Measurements from ENCODE around the gene UAP1L1.
"Not testable (repeated sequence)": the region's sequence is repeated elsewhere in the genome, so short reads cannot be mapped to it uniquely, and the experiment has no call there.

Gene UAP1L1

GRCh38 chr9:137114613-137115393 lies 37.5 kb downstream of the UAP1L1 start, which contains the start of gene DPP7:
TSS of gene DPP7 (minus strand) at chr9:137114733. CDS start at chr9:137114713, 20 bp downstream.
- Histone ChIP-seq H3K4me3 (ENCODE audit: low read depth in 1 of 2, low read length in 1 of 2) (peak within 1 kb of the TSS; percentile 54 to 78), H3K27ac (no peak within 1 kb of the TSS), H3K9me3 (no peaks in the 10 kb centered on the region), H3K4me1 (ENCODE audit: control insufficient read depth in 1 of 2, insufficient read depth in 1 of 2, low read depth in 1 of 2, low read length in 1 of 2) (peaks cover 7 to 14% of the 10 kb centered on the region in 2 experiments), H3K27me3 (peaks cover 42% of the 10 kb centered on the region), H3K36me3 (peaks cover 11% of the 10 kb centered on the region)
- TF ChIP-seq CTCF (IDR thresholded peaks at IDR 0.05), result peak; percentile 28

- Histone ChIP-seq H3K4me1 (ENCODE audit: control insufficient read depth in 1 of 2, insufficient read depth in 1 of 2, low read depth in 1 of 2, low read length in 1 of 2) (peaks cover 7 to 14% of the 10 kb centered on the region in 2 experiments), H3K4me3 (ENCODE audit: low read depth in 1 of 2, low read length in 1 of 2) (peak overlapping the region in 1 of 2 experiments; percentile 78), H3K27me3 (peaks cover 42% of the 10 kb centered on the region), H3K36me3 (peaks cover 4% of the 10 kb centered on the region), H3K27ac (no peak overlapping the region), H3K9me3 (no peaks in the 10 kb centered on the region)
- TF ChIP-seq CTCF (IDR thresholded peaks at IDR 0.05), result no peak
Observed at GRCh38 chr9:137115394-137116026, 38.2 kb downstream of the UAP1L1 start.

- H3K4me1 ChIP-seq (ENCODE audit: control insufficient read depth in 1 of 2, insufficient read depth in 1 of 2, low read depth in 1 of 2, low read length in 1 of 2), result peaks cover 7 to 14% of the 10 kb centered on the region in 2 experiments
- no peaks in the 10 kb centered on the region for H3K9me3 ChIP-seq
- TF ChIP-seq CTCF (IDR thresholded peaks at IDR 0.05), result no peak
- H3K4me3 ChIP-seq (ENCODE audit: low read depth in 1 of 2, low read length in 1 of 2), result no peak overlapping the region
- no peaks in the 10 kb centered on the region for H3K36me3 ChIP-seq
- no peak overlapping the region for H3K27ac ChIP-seq
- H3K27me3 ChIP-seq, result peaks cover 42% of the 10 kb centered on the region
Observed at GRCh38 chr9:137116027-137116507, 38.8 kb downstream of the UAP1L1 start.

GRCh38 chr9:137116728-137117127 lies 39.4 kb downstream of the UAP1L1 start:
- H3K27ac ChIP-seq, result no peak overlapping the region
- no peaks in the 10 kb centered on the region for H3K9me3 ChIP-seq
- TF ChIP-seq CTCF (IDR thresholded peaks at IDR 0.05), result no peak
- peaks cover 7 to 14% of the 10 kb centered on the region in 2 experiments for H3K4me1 ChIP-seq (ENCODE audit: control insufficient read depth in 1 of 2, insufficient read depth in 1 of 2, low read depth in 1 of 2, low read length in 1 of 2)
- no peak overlapping the region for H3K4me3 ChIP-seq (ENCODE audit: low read depth in 1 of 2, low read length in 1 of 2)
- H3K27me3 ChIP-seq, result peaks cover 42% of the 10 kb centered on the region
- no peaks in the 10 kb centered on the region for H3K36me3 ChIP-seq

GRCh38 chr9:137117269-137117731 lies 40.0 kb downstream of the UAP1L1 start:
- no peak for TF ChIP-seq CTCF (IDR thresholded peaks at IDR 0.05)
- Histone ChIP-seq H3K27ac (no peak overlapping the region), H3K9me3 (no peaks in the 10 kb centered on the region), H3K36me3 (no peaks in the 10 kb centered on the region), H3K4me1 (ENCODE audit: control insufficient read depth in 1 of 2, insufficient read depth in 1 of 2, low read depth in 1 of 2, low read length in 1 of 2) (peaks cover 7 to 14% of the 10 kb centered on the region in 2 experiments), H3K4me3 (ENCODE audit: low read depth in 1 of 2, low read length in 1 of 2) (no peak overlapping the region), H3K27me3 (peaks cover 42% of the 10 kb centered on the region)

- not testable (repeated sequence) for H3K9me3 ChIP-seq; H3K4me3 ChIP-seq (ENCODE audit: low read depth in 1 of 2, low read length in 1 of 2); H3K36me3 ChIP-seq; H3K27ac ChIP-seq
- Histone ChIP-seq H3K27me3 (peaks cover 40% of the 10 kb centered on the region), H3K4me1 (ENCODE audit: control insufficient read depth in 1 of 2, insufficient read depth in 1 of 2, low read depth in 1 of 2, low read length in 1 of 2) (peaks cover 7 to 14% of the 10 kb centered on the region in 2 experiments)
Observed at GRCh38 chr9:137118092-137118603, 40.8 kb downstream of the UAP1L1 start.

- H3K36me3 ChIP-seq; H3K4me3 ChIP-seq (ENCODE audit: low read depth in 1 of 2, low read length in 1 of 2); H3K27me3 ChIP-seq; H3K27ac ChIP-seq; H3K4me1 ChIP-seq (ENCODE audit: control insufficient read depth in 1 of 2, insufficient read depth in 1 of 2, low read depth in 1 of 2, low read length in 1 of 2); H3K9me3 ChIP-seq: not testable (repeated sequence)
Observed at GRCh38 chr9:137121927-137122795, 44.8 kb downstream of the UAP1L1 start.

Data from neutrophil (primary cell).